Brain pericyte (primary cell): ENCODE measurements around the gene KLHL10.
"Not testable (repeated sequence)": the region's sequence is repeated elsewhere in the genome, so short reads cannot be mapped to it uniquely, and the experiment has no call there.

Source experiments
- DNase-seq: peaks from one replicate; pipeline ENCODE4 v3.0.0-alpha.2; 2012; ENCODE audit warnings: low read depth, low spot score

The KLHL10 gene

DNA sequence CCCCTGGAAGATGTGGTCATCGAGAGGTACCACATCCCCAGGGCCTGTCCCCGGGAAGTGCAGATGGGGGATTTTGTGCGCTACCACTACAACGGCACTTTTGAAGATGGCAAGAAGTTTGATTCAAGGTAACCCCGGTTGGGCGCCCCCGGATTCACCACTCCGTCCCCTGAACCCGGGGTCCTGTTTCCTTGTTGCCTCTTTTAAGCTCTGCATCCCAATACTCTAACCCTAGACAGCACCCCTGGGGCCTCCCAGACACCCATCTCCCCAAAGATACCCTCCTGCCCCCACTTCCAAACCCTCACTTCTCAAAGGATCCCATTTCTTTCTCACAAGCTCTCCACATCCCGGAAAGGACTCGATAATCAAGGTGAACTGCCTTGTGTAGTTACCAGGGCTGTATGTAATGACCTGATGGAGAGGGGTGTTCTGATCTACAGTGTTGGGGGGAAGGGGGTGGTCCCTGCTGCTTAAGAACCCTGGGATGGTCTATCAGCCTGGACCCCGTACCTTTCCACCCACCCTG is 24.4 kb upstream of the KLHL10 start:
- no peak for DNase-seq

GRCh38 chr17:41813699-41814124 is 23.9 kb upstream of the KLHL10 start:
- DNase-seq: no peak

GRCh38 chr17:41814195-41814594 is 23.4 kb upstream of the KLHL10 start:
- no peak for DNase-seq

- DNase-seq: no peak
Measured at GRCh38 chr17:41816637-41817320, 20.8 kb upstream of the KLHL10 start.

DNA sequence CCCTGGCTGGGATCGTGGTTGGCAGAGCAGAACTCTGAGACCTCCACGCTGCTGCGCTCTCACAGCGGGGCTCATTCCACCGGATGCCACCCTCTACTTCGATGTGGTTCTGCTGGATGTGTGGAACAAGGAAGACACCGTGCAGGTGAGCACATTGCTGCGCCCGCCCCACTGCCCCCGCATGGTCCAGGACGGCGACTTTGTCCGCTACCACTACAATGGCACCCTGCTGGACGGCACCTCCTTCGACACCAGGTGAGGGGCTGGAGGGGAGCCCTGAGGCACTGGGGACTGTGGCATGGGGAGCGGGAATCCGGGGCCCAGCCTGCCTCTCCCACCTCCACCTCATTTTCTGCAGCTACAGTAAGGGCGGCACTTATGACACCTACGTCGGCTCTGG is 19.6 kb upstream of the KLHL10 start:
- DNase-seq: no peak

- no peak for DNase-seq
Measured at GRCh38 chr17:41821776-41822175, 15.8 kb upstream of the KLHL10 start.

DNA sequence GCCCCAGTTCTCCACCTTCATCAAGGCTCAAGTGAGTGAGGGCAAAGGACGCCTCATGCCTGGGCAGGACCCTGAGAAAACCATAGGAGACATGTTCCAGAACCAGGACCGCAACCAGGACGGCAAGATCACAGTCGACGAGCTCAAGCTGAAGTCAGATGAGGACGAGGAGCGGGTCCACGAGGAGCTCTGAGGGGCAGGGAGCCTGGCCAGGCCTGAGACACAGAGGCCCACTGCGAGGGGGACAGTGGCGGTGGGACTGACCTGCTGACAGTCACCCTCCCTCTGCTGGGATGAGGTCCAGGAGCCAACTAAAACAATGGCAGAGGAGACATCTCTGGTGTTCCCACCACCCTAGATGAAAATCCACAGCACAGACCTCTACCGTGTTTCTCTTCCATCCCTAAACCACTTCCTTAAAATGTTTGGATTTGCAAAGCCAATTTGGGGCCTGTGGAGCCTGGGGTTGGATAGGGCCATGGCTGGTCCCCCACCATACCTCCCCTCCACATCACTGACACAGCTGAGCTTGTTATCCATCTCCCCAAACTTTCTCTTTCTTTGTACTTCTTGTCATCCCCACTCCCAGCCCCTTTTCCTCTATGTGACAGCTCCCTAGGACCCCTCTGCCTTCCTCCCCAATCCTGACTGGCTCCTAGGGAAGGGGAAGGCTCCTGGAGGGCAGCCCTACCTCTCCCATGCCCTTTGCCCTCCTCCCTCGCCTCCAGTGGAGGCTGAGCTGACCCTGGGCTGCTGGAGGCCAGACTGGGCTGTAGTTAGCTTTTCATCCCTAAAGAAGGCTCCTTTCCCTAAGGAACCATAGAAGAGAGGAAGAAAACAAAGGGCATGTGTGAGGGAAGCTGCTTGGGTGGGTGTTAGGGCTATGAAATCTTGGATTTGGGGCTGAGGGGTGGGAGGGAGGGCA is 15.1 kb upstream of the KLHL10 start:
- no peak for DNase-seq

DNA sequence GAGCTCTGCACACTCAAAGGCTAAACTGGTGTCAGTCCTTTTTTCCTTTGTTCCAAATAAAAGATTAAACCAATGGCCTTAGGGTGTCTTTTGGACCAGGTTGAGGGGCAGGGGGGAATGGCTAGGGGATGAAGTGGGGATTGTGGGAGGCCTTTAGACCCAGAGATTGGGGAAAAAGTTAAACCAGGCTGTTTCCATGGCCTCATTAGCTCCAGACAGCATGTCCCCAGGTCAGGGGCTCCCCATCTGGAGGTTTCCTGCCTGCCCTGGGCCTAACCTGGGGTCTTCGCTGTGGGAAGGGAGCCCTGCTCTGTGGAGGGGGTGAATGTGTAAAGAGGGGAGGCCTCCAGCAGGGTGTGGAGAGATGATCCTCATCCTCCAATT is 14.5 kb upstream of the KLHL10 start:
- no peak for DNase-seq

DNA sequence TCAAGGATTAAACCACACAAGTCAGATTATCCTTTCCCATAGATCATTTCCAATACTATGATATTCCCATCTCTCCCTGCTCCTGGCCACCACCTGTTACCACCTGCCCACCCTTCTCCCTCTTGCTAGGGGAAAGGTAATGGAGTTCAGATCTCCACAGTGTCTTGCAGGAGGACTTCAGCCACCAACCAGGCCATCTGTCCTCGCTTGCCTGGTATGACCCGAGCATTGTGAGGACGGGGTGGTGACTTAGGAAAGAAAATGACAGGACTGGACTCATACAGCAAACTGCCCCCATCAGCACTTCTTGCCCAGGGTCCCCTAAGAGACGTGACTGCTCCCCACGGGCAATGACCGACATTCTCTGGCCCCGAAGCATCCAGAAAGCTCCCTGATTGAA is 14.0 kb upstream of the KLHL10 start:
- DNase-seq: no peak

DNA sequence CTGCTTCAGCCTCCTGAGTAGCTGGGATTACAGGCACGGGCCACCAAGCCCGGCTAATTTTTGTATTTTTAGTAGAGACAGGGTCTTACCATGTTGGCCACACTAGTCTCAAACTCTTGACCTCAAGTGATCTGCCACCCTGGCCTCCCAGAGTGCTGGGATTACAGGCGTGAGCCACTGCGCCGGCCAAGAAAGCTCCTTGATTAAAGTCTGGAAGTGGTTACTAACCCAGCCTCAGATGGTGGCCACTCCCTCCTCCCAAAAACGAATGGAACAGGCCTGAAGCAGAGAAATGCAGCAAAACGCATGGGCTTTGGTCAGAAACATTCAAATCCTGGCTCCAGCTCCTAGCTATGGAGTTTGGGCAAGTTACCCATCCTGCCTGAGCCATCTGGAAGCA is 13.5 kb upstream of the KLHL10 start:
- no peak for DNase-seq

DNA sequence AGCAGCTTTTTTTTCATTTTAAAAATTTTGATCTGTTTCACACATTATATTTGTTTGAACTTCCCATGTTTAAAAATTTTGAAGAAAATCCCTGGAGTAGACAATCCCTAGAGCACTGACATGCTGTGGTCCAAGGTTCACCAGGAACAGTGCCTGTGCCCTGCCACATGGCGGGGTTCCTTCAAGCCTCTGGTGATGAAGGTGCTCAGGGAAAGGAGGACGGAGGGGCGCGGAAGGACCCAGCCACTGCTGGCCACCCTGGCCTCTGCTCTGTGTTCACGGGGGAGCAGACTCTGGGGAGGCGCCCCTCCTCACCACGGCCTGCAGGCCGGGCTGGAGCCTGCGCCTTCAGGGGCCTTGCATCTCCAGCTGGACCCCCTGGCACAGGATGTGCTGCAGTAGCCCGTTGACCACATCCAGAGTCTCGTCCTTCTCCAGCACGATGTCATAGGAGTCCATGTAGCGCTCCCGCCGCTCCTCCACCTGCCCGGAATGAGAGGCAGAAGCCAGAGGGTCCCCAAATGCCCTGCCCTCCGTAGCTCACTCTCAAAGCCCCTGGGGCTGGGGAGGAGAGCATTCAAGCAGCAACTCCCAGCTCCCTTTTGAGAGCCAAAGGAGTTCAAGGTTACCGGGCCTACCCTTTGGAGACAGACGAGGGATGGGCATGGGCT is 12.3 kb upstream of the KLHL10 start:
- no peak for DNase-seq

- DNase-seq: not testable (repeated sequence)
Measured at GRCh38 chr17:41829961-41830360, 7.7 kb upstream of the KLHL10 start.

- no peak for DNase-seq
Measured at GRCh38 chr17:41835214-41835799, 2.3 kb upstream of the KLHL10 start.

GRCh38 chr17:41835800-41836549 is 1.6 kb upstream of the KLHL10 start, which contains the start of gene NT5C3B:
NT5C3B (minus strand) TSS chr17:41836232; CDS start chr17:41836193, 39 bp downstream.
- DNase-seq: no peak

- no peak for DNase-seq
Measured at GRCh38 chr17:41836550-41837196, 952 bp upstream of the KLHL10 start.

DNA sequence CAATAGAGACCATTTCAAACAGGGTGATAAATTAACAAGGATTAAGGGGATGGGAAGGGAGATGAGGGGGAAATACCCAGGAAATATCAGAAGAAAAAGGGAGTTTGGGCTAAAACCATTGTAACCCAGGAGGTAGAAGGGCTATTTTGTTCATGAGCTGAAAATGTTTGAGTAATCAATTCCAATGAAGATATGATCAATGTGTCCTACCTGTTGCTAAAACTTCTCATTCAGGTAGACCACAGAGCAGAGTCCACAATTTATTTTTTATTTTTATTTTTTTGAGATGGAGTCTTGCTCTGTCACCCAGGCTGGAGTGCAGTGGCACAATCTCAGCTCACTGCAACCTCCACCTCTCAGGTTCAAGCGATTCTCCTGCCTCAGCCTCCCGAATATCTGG is 1.8 kb downstream of the KLHL10 start:
- not testable (repeated sequence) for DNase-seq

DNA sequence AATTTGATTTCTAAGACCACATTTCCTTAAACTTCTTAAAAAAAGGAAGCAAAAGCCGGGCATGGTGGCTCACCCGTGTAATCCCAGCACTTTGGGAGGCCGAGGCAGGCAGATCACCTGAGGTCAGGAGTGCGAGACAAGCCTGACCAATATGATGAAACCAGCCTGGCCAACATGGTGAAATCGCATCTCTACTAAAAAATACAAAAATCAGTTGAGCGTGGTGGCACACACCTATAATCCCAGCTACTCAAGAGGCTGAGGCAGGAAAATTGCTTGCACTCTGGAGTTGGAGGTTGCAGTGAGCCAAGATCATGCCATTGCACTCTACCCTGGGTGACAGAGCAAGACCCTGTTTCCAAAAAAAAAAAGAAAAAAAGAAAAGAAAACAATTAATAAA is 3.2 kb downstream of the KLHL10 start:
- DNase-seq: not testable (repeated sequence)

GRCh38 chr17:41844971-41845370 is 7.3 kb downstream of the KLHL10 start:
- DNase-seq: no peak

DNA sequence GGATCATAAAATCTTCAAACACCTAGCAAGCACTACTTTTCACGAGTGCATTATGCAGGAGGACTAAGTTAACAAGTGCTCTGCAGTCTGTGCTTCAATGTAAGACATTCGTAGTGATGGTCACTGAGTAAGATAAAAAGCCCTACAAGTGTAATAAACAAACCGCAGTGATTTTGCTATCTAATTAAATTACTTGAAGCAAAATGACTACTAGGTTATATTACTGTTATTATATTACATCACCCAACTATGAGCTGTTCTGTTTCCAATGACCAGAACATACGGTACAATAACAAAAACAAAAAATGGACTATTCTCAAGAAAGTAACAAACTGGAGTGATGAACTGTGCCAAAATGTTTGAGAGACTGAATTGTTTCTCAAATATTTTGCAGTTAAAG is 11.2 kb downstream of the KLHL10 start:
- DNase-seq: no peak

GRCh38 chr17:41849251-41849990 is 11.8 kb downstream of the KLHL10 start:
- no peak for DNase-seq
